ENCODE measurements around the gene CGB2. TPM values are rescaled to one million over a fixed set of nuclear protein-coding genes. Genes with fewer than 3 reads are reported as not detected.
"Not testable (repeated sequence)": the region's sequence is repeated elsewhere in the genome, so short reads cannot be mapped to it uniquely, and the experiment has no call there.

Gene CGB2
- polyA plus RNA-seq (ENCODE audit: insufficient read length in 10 of 10) = under 1 TPM in 1 of 10 donors, not detected in 9; 0.49 TPM
- long read RNA-seq, donor 1 = 0 reads
- long read RNA-seq, donor 2 = 0 reads
- long read RNA-seq, donor 3 = 0 reads
- long read RNA-seq, donor 4 = 0 reads
- long read RNA-seq, donor 5 = 0 reads
- long read RNA-seq, donor 6 = 0 reads
- long read RNA-seq, donor 7 = 0 reads
- long read RNA-seq, donor 8, partial matches to known transcripts = 0 of 8 reads
- long read RNA-seq, donor 8, other reads (novel, unspliced or antisense) = 8 of 8 reads
- long read RNA-seq, donor 9 = 0 reads

- DNase-seq = not testable (repeated sequence)
Observed at GRCh38 chr19:49031642-49032301, at the start of gene CGB2. Gene CGB2 (plus strand): TSS chr19:49031890. CDS start chr19:49032096, 206 bp downstream.

GRCh38 chr19:48982280-48982679 is 49.4 kb upstream of the CGB2 start:
- no peak for DNase-seq

- no peak for DNase-seq
Observed at GRCh38 chr19:48985711-48986110, 46.0 kb upstream of the CGB2 start.

DNA sequence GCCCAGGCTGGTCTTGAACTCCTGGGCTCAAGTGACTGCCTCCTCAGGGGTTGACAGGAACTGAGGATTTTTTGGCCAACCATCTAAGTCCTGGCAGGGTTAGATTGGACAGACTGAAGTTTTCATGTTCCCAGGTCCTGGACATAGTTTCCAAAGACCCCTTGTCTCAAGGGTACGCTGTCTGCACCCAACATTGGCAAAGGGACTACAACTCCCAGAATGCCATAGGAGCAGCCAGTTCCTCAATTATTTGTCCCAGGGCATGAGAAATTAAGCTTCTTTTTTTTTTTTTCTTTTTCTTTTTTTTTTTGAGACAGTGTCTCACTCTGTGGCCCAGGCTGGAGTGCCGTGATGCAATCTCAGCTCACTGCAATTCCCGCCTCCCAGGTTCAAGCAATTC is 45.5 kb upstream of the CGB2 start:
- DNase-seq = no peak

DNA sequence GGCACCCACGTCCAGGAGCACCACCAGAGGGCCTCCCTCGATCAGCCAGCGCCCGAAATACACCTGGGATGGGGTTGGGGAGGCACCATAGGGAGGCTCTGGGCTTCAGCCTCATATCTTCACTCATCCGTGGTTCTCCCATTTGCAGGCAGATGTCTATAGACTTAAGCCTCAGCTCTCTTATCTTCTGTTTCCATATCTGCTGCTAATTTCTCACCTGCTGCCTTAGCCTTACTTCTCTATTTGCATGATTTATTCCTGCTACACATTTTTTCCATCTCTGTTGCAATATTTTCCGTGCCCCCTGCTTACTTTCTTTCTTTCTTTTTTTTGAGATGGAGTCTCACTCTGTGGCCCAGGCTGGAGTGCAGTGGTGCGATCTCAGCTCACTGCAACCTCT is 44.4 kb upstream of the CGB2 start:
- no peak for DNase-seq

- no peak for DNase-seq
Observed at GRCh38 chr19:48988286-48988685, 43.4 kb upstream of the CGB2 start.

DNA sequence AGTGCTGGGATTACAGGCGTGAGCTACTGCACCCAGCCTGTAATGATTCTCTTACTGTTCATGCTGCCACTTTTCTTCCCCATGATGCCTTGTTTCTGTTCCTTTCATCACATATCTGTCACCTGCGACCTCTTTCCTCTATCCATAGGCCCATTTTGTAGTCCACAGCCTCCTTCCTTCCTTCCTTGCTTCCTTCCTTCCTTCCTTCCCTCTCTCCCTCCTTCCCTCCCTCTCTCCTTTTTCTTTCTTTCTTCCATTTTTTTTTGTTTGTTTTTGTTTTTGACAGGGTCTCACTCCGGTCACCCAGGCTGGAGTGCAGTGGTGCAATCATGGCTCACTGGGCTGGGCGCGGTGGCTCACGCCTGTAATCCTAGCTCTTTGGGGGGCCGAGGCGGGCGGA is 42.8 kb upstream of the CGB2 start:
- DNase-seq = no peak

- DNase-seq = peak; percentile 52 to 61 (median 60)
Observed at GRCh38 chr19:48989701-48990291, 41.9 kb upstream of the CGB2 start.

GRCh38 chr19:48990400-48990799 is 41.3 kb upstream of the CGB2 start:
- no peak for DNase-seq

DNA sequence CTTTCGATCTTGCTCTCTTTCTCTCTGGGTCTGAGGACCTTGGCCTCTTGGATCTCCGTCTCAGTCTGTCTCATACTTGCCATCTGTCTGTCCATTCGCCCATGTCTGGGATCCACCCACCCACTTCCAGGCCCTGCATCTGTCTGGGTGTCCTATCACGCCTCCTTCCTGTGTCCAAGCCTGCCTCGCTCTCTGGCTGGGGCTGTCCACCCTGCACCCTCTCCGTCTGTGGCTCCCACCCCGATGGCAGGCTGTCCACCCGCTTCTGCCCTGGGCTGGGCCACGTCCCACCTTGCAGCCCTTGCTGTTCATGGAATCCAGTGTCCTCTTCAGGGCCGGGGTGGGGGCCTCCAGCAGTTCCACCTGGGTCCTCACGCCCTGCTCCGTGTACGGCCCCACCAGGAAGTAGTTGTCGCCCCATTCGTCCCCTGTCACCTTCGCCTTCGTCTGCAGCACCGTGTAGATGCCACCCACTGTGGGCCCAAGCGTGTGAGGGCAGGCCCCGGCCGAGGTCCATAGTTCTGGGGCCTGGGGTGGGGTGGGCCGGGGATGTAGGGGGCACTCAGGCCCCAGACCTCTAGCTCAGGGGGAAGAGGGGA is 40.6 kb upstream of the CGB2 start:
- DNase-seq = no peak

- peak; percentile 75 to 89 (median 79) for DNase-seq
Observed at GRCh38 chr19:48991873-48992580, 39.7 kb upstream of the CGB2 start.

GRCh38 chr19:48992581-48993174 is 39.0 kb upstream of the CGB2 start:
- DNase-seq = peak in 1 of 3 donors; percentile 35

DNA sequence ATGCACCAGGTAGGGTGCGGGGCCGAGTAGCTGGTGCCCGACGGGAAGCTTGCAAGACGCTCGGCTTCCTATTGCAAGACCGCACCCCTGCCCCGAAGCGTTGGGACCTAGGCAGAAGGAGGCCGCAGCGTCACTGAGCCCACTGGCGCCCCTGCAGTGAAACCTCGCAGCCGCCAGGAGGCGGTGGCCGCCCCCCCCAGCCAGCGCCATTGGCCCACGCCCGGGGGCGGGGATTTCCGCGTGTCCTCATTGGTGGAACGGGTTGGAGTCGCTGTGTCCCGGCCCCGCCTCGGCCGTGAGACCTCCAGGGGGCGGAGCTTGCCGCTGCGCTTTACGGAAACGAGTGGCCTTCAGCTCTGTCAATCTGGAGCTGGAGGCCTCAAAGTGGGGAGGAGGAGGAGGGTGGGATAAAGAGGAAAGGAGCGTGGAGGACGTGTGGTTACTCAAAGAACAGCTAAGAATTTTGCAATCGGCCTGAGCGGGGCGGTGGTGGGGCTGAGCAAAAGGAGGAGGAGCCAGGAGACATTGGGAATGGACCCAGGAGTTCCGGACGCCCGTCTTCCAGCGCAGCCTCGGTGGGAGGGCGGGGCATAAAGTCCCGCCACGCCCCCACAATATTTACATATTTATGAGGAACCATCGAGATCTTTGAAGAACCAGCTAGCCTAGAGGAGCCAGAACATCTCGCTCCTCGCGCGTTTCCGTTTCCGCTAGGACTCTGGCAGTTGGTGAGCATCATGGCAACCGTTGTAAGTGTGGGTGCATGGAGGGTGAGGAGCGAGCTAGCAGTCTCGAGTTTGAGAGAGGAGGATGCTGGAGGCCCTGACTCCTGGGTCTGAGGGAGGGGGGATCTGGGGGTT is 38.3 kb upstream of the CGB2 start, which contains the start of the genes GYS1 and RUVBL2:
Gene GYS1, minus strand, starts transcription at position 135 of the 860 bp plus-strand sequence. CDS start 197 bp downstream, outside the sequence.
Gene RUVBL2, plus strand, starts transcription at position 713 of the 860 bp plus-strand sequence. Its CDS starts 25 bp downstream, at position 738.
- peak; percentile 100 for DNase-seq

DNA sequence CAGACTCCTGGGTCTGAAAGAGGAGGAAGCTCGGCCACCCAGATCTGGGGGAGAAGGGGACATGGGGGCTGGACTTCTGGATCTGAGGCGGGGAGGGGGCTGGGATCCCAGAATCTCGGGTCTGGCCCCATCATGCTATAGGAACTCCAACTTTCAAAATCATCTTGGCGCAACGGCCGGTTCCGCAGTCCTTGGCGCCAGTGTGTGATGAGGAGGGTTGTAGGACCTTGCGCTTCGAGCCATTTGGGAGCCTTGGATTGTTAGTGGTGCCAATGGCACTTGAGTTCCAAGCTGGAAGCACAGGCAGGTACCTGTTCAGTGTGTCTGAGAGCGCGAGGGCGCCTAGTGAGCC is 37.7 kb upstream of the CGB2 start:
- DNase-seq = no peak

GRCh38 chr19:48997972-48998371 is 33.7 kb upstream of the CGB2 start:
- no peak for DNase-seq

DNA sequence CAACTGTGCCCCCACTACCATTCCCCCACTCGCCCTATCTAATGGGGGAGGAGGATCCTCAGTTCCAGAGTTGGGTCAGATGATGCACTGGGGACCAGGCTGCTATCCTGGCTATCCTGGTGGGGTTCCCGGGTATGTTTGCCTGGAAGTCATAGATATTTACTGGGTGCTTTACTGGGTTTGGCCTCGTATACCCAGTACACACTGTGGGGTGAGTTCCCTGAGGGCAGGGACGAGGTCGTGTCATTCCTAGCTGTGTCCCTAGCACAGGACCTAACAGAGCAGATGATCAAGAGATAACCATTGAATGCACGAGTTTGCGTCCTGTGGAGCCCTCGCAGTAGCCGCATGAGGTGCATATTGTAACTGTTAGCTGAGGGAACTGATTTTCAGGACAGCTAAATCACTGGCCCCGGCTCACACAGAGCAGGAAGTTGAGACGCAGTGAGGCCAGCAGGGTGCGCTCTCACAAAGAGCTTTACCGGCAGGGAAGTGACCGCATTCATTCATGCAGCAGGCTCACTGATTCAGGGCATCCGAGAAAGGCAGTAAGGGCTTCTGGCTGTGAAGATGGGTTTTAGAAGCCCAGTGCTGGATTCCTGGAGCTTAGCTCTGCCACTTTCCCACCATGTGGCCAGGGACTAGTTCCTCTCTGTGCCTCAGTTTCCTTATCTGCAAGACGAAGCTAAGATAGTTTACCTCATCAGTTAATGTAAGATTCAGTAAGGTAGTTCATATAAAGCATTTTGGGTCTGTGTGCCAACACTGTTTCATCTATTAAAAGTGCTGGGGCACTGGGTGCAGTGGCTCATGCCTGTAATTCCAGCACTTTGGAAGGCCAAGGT is 32.0 kb upstream of the CGB2 start:
- DNase-seq = peak in 1 of 3 donors; percentile 49

DNA sequence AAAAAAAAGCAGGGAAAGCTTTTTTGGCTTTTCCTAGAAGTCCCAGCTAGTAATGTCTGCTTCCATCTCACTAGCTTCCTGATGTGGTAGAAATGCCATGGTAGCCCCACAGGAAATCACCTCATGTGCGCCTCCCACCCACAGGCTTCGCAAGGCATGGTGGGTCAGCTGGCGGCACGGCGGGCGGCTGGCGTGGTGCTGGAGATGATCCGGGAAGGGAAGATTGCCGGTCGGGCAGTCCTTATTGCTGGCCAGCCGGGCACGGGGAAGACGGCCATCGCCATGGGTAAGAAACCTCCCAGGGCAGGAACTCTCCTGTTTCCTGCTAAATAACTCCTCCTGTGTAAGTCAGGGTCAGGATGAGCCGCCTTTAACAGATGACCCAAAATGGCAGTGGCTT is 27.6 kb upstream of the CGB2 start:
- no peak for DNase-seq

GRCh38 chr19:49004964-49005614 is 26.6 kb upstream of the CGB2 start:
- DNase-seq = no peak

GRCh38 chr19:49006905-49007304 is 24.8 kb upstream of the CGB2 start:
- no peak for DNase-seq

Data from muscle of back (tissue), 13 donors.